ENCODE data around the gene CYS1.

The CYS1 gene

GRCh38 chr2:10084223-10084865 is 4.1 kb upstream of the CYS1 start:
- TF ChIP-seq, protein P1, sequence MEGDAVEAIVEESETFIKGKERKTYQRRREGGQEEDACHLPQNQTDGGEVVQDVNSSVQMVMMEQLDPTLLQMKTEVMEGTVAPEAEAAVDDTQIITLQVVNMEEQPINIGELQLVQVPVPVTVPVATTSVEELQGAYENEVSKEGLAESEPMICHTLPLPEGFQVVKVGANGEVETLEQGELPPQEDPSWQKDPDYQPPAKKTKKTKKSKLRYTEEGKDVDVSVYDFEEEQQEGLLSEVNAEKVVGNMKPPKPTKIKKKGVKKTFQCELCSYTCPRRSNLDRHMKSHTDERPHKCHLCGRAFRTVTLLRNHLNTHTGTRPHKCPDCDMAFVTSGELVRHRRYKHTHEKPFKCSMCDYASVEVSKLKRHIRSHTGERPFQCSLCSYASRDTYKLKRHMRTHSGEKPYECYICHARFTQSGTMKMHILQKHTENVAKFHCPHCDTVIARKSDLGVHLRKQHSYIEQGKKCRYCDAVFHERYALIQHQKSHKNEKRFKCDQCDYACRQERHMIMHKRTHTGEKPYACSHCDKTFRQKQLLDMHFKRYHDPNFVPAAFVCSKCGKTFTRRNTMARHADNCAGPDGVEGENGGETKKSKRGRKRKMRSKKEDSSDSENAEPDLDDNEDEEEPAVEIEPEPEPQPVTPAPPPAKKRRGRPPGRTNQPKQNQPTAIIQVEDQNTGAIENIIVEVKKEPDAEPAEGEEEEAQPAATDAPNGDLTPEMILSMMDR (IDR thresholded peaks at IDR 0.05; ENCODE audit: low read depth, low read length) = no peak
- DNase-seq = no peak
- peaks cover 3% of the 10 kb centered on the region for H3K27me3 ChIP-seq (ENCODE audit: insufficient read depth, low read depth, severe bottlenecking)
- H3K27ac ChIP-seq = no peak overlapping the region
- no peaks in the 10 kb centered on the region for H3K36me3 ChIP-seq
- H3K9me3 ChIP-seq (ENCODE audit: severe bottlenecking) = no peaks in the 10 kb centered on the region
- no peak overlapping the region for H3K4me3 ChIP-seq (ENCODE audit: low read depth, low read length)

DNA sequence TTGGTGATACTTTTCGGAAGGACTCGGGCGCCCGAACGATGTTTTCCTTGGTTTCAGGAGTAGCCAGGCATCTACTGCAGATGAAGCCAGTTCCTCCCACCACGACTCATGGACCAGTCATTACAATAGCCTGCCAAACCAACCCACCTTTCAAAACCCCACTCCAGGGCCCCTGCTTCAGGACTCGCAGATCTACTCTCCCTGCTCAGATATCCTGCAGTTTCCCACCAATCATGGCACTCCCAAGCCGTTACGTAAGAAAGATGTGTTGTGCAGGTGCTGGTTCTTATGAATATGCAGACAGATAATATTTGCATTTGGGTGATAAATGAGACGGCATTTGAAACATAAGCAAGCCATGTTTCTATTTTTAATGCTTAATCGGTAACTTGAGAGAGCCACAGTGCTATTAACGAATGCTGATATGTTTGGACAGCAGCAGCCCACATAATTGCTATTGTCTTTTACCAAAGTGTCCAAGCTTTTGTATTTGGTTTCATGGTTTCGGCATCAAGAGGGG is 3.5 kb upstream of the CYS1 start:
- TF ChIP-seq, protein P1 (IDR thresholded peaks at IDR 0.05; ENCODE audit: low read depth, low read length) = no peak
- Histone ChIP-seq H3K36me3 (no peaks in the 10 kb centered on the region), H3K27ac (no peak overlapping the region), H3K9me3 (ENCODE audit: severe bottlenecking) (no peaks in the 10 kb centered on the region), H3K4me3 (ENCODE audit: low read depth, low read length) (no peak overlapping the region), H3K27me3 (ENCODE audit: insufficient read depth, low read depth, severe bottlenecking) (peaks cover 3% of the 10 kb centered on the region)
- DNase-seq = no peak

DNA sequence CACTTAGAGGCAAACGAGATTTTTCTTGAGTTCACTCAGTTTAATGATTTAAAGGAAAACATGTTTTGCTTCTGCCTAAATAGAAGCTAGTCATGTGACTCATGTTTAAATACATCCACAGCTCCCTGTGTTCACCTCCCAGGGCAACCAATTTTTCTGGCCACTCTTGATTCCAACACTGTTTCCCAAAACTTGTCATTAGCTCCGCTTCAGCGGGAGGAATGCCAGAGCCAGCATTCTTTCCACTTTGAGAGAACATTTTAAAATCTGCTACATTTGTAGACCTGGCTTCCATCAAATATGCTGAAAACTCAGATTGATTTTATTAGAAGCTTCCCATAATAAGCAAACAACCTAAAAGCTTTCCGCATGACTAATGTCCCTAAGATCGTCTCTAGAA is 2.8 kb upstream of the CYS1 start:
- no peak overlapping the region for H3K27ac ChIP-seq
- no peaks in the 10 kb centered on the region for H3K36me3 ChIP-seq
- no peak overlapping the region for H3K4me3 ChIP-seq (ENCODE audit: low read depth, low read length)
- no peak for DNase-seq
- TF ChIP-seq, protein P1 (IDR thresholded peaks at IDR 0.05; ENCODE audit: low read depth, low read length) = no peak
- H3K9me3 ChIP-seq (ENCODE audit: severe bottlenecking) = no peaks in the 10 kb centered on the region
- peaks cover 3% of the 10 kb centered on the region for H3K27me3 ChIP-seq (ENCODE audit: insufficient read depth, low read depth, severe bottlenecking)

- peaks cover 3% of the 10 kb centered on the region for H3K27me3 ChIP-seq (ENCODE audit: insufficient read depth, low read depth, severe bottlenecking)
These were observed 509 bp upstream of the CYS1 start for GRCh38 chr2:10080536-10081304.

DNA sequence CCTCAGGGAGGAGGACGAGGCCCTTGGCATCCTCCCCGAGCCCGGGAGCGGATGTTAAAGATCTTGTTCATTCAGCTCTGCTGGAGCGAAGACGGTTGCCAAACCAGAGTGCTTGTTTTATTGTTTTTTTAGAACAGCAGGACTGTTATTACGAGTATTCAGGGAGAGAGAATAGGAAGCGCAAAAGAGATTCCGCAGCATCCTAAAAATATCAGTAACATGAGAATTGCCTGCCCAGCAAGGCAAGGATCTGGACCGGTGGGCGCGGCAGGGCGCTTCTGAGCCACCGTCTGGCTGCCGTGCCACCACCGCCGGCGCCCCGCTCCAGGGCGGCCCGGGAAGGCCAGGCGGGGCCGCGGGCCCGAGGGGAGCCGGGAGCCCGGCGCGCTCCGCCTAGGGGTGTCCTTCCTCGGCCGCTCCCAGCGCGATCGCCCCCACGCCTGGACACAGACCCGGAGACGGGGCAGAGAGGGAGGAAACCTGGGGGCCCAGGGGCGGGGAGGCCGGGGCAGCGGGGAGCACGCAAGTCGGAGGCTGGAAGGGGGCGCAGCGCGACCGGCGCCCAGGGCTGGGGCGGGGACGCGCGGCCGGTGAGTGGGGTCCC is 843 bp downstream of the CYS1 start:
- Histone ChIP-seq H3K4me3 (ENCODE audit: low read depth, low read length) (peak overlapping the region; percentile 51), H3K27me3 (ENCODE audit: insufficient read depth, low read depth, severe bottlenecking) (peaks cover 3% of the 10 kb centered on the region), H3K27ac (0 out of 2 replicates have a peak overlapping the region, but pooled peaks have one; percentile 3), H3K36me3 (no peaks in the 10 kb centered on the region), H3K9me3 (ENCODE audit: severe bottlenecking) (no peaks in the 10 kb centered on the region)
- TF ChIP-seq, protein P1 (IDR thresholded peaks at IDR 0.05; ENCODE audit: low read depth, low read length) = no peak
- peak; percentile 52 for DNase-seq

More at GRCh38 chr2:10080536-10081304, 509 bp upstream of the CYS1 start:
- Histone ChIP-seq H3K36me3 (no peaks in the 10 kb centered on the region), H3K27ac (no peak overlapping the region), H3K9me3 (ENCODE audit: severe bottlenecking) (no peaks in the 10 kb centered on the region), H3K4me3 (ENCODE audit: low read depth, low read length) (peak overlapping the region; percentile 47)
- TF ChIP-seq, protein P1 (IDR thresholded peaks at IDR 0.05; ENCODE audit: low read depth, low read length) = no peak
- DNase-seq = peak; percentile 70
